Measurements from ENCODE around the gene SLC6A19.

The SLC6A19 gene

GRCh38 chr5:1185038-1185627, 16.3 kb upstream of the SLC6A19 start:
- Histone ChIP-seq H3K27ac (ENCODE audit: low read length) (no peak overlapping the region), H3K79me2 (ENCODE audit: low read length) (no peaks in the 10 kb centered on the region), H3K4me3 (ENCODE audit: low read length) (no peak overlapping the region), H2AFZ (ENCODE audit: low read depth, low read length) (no peak overlapping the region), H3K9ac (ENCODE audit: low read length) (no peak overlapping the region), H3K4me2 (ENCODE audit: low read length) (no peak overlapping the region), H3K4me1 (ENCODE audit: low read length) (no peaks in the 10 kb centered on the region), H3K36me3 (replicated peaks; ENCODE audit: low read depth, low read length) (no peaks in the 10 kb centered on the region), H3K27me3 (ENCODE audit: low read depth, low read length) (no peaks in the 10 kb centered on the region), H4K20me1 (ENCODE audit: insufficient read depth, low read length) (no peaks in the 10 kb centered on the region), H3K9me3 (ENCODE audit: insufficient read depth, low read length) (no peaks in the 10 kb centered on the region)
- no peak for TF ChIP-seq EZH2phosphoT487 (IDR thresholded peaks at IDR 0.05; ENCODE audit: low read depth)
- TF ChIP-seq CTCF (IDR thresholded peaks at IDR 0.05; ENCODE audit: low read depth, low read length) = no peak

GRCh38 chr5:1185629-1186350, 15.6 kb upstream of the SLC6A19 start:
- H3K79me2 ChIP-seq (ENCODE audit: low read length) = no peaks in the 10 kb centered on the region
- no peak overlapping the region for H3K27ac ChIP-seq (ENCODE audit: low read length)
- no peaks in the 10 kb centered on the region for H3K4me1 ChIP-seq (ENCODE audit: low read length)
- H3K9ac ChIP-seq (ENCODE audit: low read length) = no peak overlapping the region
- H3K4me2 ChIP-seq (ENCODE audit: low read length) = no peak overlapping the region
- no peaks in the 10 kb centered on the region for H4K20me1 ChIP-seq (ENCODE audit: insufficient read depth, low read length)
- no peak overlapping the region for H2AFZ ChIP-seq (ENCODE audit: low read depth, low read length)
- no peaks in the 10 kb centered on the region for H3K36me3 ChIP-seq (replicated peaks; ENCODE audit: low read depth, low read length)
- H3K4me3 ChIP-seq (ENCODE audit: low read length) = no peak overlapping the region
- no peaks in the 10 kb centered on the region for H3K9me3 ChIP-seq (ENCODE audit: insufficient read depth, low read length)
- H3K27me3 ChIP-seq (ENCODE audit: low read depth, low read length) = no peaks in the 10 kb centered on the region
- TF ChIP-seq CTCF (IDR thresholded peaks at IDR 0.05; ENCODE audit: low read depth, low read length) = no peak

- no peak overlapping the region for H2AFZ ChIP-seq (ENCODE audit: low read depth, low read length)
- no peaks in the 10 kb centered on the region for H3K4me1 ChIP-seq (ENCODE audit: low read length)
- no peaks in the 10 kb centered on the region for H3K27me3 ChIP-seq (ENCODE audit: low read depth, low read length)
- H3K27ac ChIP-seq (ENCODE audit: low read length) = no peak overlapping the region
- H3K36me3 ChIP-seq (replicated peaks; ENCODE audit: low read depth, low read length) = no peaks in the 10 kb centered on the region
- TF ChIP-seq EZH2phosphoT487 (IDR thresholded peaks at IDR 0.05; ENCODE audit: low read depth) (no peak), CTCF (IDR thresholded peaks at IDR 0.05; ENCODE audit: low read depth, low read length) (no peak)
- H4K20me1 ChIP-seq (ENCODE audit: insufficient read depth, low read length) = no peaks in the 10 kb centered on the region
- H3K79me2 ChIP-seq (ENCODE audit: low read length) = no peaks in the 10 kb centered on the region
- no peak overlapping the region for H3K4me2 ChIP-seq (ENCODE audit: low read length)
- H3K9ac ChIP-seq (ENCODE audit: low read length) = no peak overlapping the region
- H3K4me3 ChIP-seq (ENCODE audit: low read length) = no peak overlapping the region
- no peaks in the 10 kb centered on the region for H3K9me3 ChIP-seq (ENCODE audit: insufficient read depth, low read length)
Observed at GRCh38 chr5:1186351-1187233, 14.8 kb upstream of the SLC6A19 start.

Measured in OCI-LY3 (cell line).